Fibroblast of mammary gland (primary cell): ENCODE measurements around the gene KCNC3.
"Not testable (repeated sequence)": the region's sequence is repeated elsewhere in the genome, so short reads cannot be mapped to it uniquely, and the experiment has no call there.

Experiments used
- DNase-seq: peaks from one replicate; pipeline ENCODE4 v3.0.0-alpha.2; 2010; ENCODE audit warnings: low read depth
- H3K4me3 ChIP-seq: 2 replicates; pipeline ENCODE4 v1.5.1; 2011; ENCODE audit warnings: low read depth, mild to moderate bottlenecking, low read length, moderate library complexity; ENCODE audit not compliant: control insufficient read depth
- CTCF ChIP-seq: conservative IDR thresholded peaks from 2 replicates; pipeline ENCODE4 v1.5.1; 2011; ENCODE audit warnings: low read depth, low read length, inconsistent platforms; ENCODE audit not compliant: control insufficient read depth, insufficient read depth

Gene KCNC3

GRCh38 chr19:50330365-50331078 lies 1.3 kb upstream of the KCNC3 start:
- peak; percentile 26 for DNase-seq
- H3K4me3 ChIP-seq = no peak overlapping the region

GRCh38 chr19:50329926-50330294 lies 733 bp upstream of the KCNC3 start:
- H3K4me3 ChIP-seq, DNase-seq: not testable (repeated sequence)

More at GRCh38 chr19:50330365-50331078, 1.3 kb upstream of the KCNC3 start:
- TF ChIP-seq CTCF = no peak

GRCh38 chr19:50328873-50329145 lies 368 bp downstream of the KCNC3 start:
- DNase-seq = no peak
- no peak overlapping the region for H3K4me3 ChIP-seq
- no peak for TF ChIP-seq CTCF

GRCh38 chr19:50328224-50328872 lies 829 bp downstream of the KCNC3 start:
- no peak overlapping the region for H3K4me3 ChIP-seq
- no peak for TF ChIP-seq CTCF
- DNase-seq = no peak

- H3K4me3 ChIP-seq = no peak overlapping the region
- no peak for TF ChIP-seq CTCF
- no peak for DNase-seq
These were observed 1.5 kb downstream of the KCNC3 start for GRCh38 chr19:50327461-50328223.

- DNase-seq = no peak
- no peak overlapping the region for H3K4me3 ChIP-seq
- no peak for TF ChIP-seq CTCF
These were observed 2.2 kb downstream of the KCNC3 start for GRCh38 chr19:50327013-50327412.

GRCh38 chr19:50326101-50326664 lies 3.0 kb downstream of the KCNC3 start:
- H3K4me3 ChIP-seq = no peak overlapping the region
- TF ChIP-seq CTCF = no peak
- no peak for DNase-seq
